ENCODE data around the gene C9.

GRCh38 chr5:39355324-39355723 lies 9.0 kb downstream of the C9 start:
- TF ChIP-seq, protein P1, sequence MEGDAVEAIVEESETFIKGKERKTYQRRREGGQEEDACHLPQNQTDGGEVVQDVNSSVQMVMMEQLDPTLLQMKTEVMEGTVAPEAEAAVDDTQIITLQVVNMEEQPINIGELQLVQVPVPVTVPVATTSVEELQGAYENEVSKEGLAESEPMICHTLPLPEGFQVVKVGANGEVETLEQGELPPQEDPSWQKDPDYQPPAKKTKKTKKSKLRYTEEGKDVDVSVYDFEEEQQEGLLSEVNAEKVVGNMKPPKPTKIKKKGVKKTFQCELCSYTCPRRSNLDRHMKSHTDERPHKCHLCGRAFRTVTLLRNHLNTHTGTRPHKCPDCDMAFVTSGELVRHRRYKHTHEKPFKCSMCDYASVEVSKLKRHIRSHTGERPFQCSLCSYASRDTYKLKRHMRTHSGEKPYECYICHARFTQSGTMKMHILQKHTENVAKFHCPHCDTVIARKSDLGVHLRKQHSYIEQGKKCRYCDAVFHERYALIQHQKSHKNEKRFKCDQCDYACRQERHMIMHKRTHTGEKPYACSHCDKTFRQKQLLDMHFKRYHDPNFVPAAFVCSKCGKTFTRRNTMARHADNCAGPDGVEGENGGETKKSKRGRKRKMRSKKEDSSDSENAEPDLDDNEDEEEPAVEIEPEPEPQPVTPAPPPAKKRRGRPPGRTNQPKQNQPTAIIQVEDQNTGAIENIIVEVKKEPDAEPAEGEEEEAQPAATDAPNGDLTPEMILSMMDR (IDR thresholded peaks at IDR 0.05) = no peak
- no peak for TF ChIP-seq POLR2A (IDR thresholded peaks at IDR 0.05)
